Activated gamma-delta T cell (primary cell): ENCODE measurements around the gene MARK3.

Experiments used
- DNase-seq: peaks from one replicate; lab custom pipeline; 2025; lab: John Stamatoyannopoulos, UW

The MARK3 gene

DNA sequence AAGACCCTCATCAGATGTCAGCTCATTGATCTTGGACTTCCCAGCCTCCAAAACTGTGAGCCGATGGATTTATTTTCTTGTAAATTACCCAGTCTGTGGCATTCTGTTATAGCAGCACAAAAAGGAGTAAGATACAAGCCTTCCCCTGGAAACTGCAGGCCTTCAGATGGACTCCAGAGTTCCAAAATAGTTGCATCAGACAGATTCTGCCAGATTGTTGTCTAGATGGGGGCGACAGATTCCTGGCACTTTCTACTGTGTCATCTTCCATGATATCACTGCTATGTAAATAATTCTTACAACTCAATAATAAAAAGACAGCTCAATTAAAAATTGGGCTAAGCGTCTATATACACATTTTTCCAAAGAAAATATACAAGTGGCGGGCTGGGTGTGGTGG is 17.2 kb upstream of the MARK3 start:
- no peak for DNase-seq

- DNase-seq, result no peak
Observed at GRCh38 chr14:103370087-103370486, 15.1 kb upstream of the MARK3 start.

DNA sequence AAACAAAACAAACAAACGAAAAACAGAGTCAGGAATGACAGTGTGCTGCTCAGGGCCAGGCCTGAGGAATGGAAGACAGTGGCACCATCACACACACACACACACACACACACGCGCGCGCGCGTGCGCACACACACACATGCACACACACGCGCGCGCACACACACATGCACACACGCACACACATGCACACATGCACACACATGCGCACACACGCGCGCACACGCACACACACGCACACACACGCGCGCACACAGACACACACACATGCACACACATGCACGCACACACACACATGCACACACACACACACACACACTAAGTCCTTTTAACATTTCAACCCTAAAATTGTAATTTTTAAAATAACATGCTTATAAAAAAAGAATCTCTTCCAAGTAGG is 13.2 kb upstream of the MARK3 start:
- no peak for DNase-seq

GRCh38 chr14:103372552-103373304 is 12.5 kb upstream of the MARK3 start:
- no peak for DNase-seq

DNA sequence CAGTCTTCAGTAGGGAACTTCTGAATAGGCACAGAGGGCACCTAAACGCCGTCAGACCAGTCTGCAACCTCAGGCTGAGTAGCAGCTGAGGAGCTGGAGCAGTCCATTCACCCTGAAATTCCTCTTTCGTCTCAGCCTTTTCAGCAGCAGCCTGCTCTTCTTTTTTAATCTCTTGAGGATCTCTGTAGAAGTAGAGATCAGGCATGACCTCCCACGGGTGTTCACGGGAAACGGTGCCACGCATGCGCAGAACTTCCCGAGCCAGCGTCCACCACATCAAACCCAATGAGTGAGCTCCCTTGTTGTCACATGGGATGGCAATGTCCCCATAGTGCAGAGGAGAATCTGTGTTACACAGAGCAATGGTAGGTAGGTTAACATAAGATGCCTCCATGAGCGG is 11.1 kb upstream of the MARK3 start:
- DNase-seq, result no peak

- no peak for DNase-seq
Observed at GRCh38 chr14:103377522-103378037, 7.6 kb upstream of the MARK3 start.

- DNase-seq, result no peak
Observed at GRCh38 chr14:103378038-103378854, 7.0 kb upstream of the MARK3 start.

- no peak for DNase-seq
Observed at GRCh38 chr14:103380719-103381377, 4.4 kb upstream of the MARK3 start.

GRCh38 chr14:103382376-103382775 is 2.8 kb upstream of the MARK3 start:
- no peak for DNase-seq

- DNase-seq, result no peak
Observed at GRCh38 chr14:103384450-103385151, 614 bp upstream of the MARK3 start.

GRCh38 chr14:103385929-103386712 is 906 bp downstream of the MARK3 start:
- DNase-seq, result no peak

DNA sequence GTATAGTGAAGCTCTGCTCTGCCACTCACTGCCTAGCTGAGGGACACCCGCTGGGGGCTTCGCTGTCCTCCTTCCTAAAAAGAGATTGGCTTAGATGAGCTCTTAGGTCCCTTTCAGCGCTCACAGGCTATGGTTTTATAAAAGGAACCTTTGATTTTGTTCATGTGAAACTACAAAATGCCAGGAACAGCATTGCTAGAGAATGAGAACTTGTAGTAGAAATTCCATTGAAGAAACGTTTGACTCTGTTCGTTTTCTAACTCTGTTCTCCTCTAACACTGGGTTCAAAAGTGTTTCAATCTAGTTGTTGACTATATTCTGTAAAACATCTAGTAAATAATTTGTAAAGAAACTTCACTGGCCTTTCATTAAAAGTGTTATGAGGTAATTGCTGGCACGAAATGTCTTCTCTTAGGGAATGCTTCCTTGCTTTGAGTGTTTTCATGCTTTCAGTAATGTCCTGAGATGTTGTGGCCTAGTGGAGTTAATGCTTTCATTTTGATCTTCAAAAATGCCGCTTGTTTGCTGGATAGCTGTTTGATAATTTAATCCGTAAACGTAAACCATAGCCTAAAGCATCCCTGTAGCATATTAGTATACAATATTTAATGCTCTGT is 1.6 kb downstream of the MARK3 start:
- no peak for DNase-seq

GRCh38 chr14:103388664-103389063 is 3.4 kb downstream of the MARK3 start:
- DNase-seq, result no peak

GRCh38 chr14:103390605-103391004 is 5.4 kb downstream of the MARK3 start:
- DNase-seq, result no peak

DNA sequence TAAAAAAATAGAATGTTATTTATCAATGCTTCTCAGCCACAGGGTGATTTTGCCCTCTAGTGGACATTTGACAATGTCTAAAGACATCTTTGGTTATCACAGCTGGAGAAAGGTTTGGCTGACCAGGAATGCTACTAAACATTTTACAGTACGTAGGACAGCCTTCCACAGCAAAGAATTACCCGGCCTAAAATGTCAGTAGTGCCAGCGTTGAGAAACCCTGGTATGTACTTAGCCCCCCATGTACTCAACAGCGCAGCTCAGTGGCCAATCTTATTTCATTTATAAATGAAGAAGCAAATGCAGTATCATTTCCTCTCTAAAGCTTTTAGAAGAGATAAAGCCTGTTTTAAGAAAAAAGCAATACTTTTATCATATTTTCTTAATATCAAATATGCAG is 5.8 kb downstream of the MARK3 start:
- DNase-seq, result no peak

DNA sequence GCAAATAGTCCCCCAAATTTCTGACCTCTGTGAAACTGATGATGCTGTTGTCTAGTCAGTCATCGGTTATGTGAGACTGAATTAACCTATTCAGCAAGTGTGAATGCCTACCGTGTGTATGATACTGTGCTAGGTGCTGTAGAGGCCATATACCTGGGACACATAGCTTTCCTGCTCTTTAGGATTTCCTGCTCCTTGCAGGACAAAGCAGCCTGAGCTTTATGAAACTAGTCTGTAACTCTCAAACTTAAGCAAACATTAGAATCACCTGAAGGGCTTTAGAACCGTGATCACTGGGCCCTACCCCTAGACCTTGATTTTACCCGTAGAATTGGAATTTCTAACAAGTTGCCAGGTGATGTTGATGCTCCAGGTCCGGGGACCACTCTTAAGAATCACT is 6.9 kb downstream of the MARK3 start:
- DNase-seq, result no peak

DNA sequence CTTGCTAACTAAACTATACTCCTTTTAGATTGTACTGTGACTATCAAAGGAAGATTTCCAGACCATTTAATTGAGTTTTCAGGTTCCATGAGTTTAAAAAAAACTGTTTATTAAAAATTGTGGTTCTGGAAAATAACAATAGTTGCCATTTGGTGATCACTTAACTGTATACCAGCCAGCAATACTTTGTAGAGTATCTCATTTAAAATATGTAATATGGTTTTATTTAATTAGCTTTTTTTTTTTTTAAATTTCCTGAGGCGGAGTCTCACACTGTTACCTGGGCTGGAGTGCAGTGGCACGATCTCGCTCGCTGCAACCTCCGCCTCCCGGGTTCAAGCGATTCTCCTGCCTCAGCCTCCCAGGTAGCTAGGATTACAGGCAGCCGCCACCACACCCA is 7.4 kb downstream of the MARK3 start:
- no peak for DNase-seq

GRCh38 chr14:103393070-103393469 is 7.9 kb downstream of the MARK3 start:
- no peak for DNase-seq

GRCh38 chr14:103393676-103394626 is 8.7 kb downstream of the MARK3 start:
- no peak for DNase-seq

DNA sequence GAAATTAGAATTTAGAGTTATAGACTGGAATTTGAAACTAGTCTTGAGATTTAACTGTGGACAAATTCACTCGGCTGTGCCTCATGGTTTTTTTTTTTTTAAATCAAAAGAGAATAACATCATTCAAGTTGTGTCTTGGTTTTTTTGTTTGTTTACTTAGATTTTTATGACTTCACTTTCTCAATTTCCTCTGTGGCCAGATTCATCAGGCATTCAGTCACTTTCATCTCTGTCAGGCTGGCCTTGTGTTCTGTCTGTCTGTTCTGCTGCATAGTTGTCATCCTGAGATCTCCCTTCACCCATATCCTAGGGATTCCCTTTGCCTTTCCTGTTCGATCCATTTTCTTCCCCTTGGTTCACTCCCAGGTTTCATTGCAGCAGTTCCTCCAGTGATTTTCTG is 10.0 kb downstream of the MARK3 start:
- no peak for DNase-seq
